Stimulated activated CD4-positive, alpha-beta T cell treated with anti-CD3 and anti-CD28 coated beads, Interleukin-2, amount 100 ng/mL, for 24 hours (primary cell): ENCODE results near the gene ELL.
"Not testable (repeated sequence)": the region's sequence is repeated elsewhere in the genome, so short reads cannot be mapped to it uniquely, and the experiment has no call there.

Experiments used
- DNase-seq, 2 donors: peaks; one replicate each; pipeline ENCODE4 v3.0.0-alpha.2; 2020

The ELL gene

GRCh38 chr19:18529782-18530181, 7.9 kb upstream of the ELL start:
- DNase-seq, result no peak

DNA sequence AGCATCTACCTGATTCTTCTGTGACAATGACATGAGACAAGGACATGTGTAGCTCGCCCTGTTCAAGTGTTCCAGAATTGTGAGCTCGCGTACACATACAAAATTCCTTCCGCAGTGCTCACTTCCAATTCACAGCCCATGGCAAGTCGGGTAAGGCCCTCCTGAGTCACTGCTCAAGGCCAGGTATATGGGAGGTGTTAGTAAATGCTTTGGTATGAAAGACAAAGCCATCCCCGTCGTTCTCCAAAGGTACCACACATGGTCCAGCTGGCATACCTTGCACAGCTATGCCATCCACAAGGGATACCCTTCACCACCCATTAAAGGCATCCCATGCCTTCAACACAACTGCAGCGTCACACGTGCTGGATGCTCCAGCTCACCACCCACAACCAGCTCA, 4.4 kb upstream of the ELL start:
- DNase-seq, result no peak

DNA sequence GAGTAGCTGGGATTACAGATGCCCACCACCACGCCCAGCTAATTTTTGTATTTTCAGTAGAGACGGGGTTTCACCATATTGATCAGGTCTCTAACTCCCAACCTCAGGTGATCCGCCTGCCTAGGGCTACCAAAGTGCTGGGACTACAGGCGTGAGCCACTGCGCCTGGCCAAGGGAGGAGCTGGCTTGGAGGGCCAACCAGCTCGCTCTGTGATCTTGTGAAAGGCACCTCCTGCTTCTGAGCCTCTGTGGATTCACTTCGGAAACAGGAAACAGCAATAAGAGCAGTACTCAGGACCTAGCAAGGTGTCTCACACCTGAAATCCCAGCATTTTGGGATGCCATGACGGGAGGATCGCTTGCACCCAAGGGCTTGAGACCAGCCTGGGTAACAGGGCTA, 2.0 kb upstream of the ELL start:
- DNase-seq, result no peak

DNA sequence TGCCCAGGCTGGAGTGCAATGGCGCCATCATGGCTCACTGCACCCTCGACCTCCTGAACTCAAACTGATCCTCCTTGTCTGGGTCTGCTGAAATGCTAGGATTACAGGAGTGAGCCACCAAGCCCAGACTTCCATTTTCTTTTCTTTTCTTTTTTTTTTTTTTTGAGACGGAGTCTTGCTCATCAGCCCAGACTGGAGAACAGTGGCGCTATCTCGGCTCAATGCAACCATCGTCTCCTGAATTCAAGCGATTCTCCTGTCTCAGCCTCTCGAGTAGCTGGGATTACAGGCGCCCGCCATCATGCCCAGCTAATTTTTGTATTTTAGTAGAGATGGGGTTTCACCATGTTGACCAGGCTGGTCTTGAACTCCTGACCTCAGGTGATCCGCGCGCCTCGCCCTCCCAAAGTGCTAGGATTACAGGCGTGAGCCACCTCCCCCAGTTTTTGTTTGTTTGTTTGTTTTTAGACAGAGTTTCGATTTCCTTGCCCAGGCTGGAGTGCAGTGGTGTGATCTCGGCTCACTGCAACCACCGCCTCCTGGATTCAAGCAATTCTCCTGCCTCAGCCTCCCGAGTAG, 1.1 kb upstream of the ELL start:
- not testable (repeated sequence) for DNase-seq

DNA sequence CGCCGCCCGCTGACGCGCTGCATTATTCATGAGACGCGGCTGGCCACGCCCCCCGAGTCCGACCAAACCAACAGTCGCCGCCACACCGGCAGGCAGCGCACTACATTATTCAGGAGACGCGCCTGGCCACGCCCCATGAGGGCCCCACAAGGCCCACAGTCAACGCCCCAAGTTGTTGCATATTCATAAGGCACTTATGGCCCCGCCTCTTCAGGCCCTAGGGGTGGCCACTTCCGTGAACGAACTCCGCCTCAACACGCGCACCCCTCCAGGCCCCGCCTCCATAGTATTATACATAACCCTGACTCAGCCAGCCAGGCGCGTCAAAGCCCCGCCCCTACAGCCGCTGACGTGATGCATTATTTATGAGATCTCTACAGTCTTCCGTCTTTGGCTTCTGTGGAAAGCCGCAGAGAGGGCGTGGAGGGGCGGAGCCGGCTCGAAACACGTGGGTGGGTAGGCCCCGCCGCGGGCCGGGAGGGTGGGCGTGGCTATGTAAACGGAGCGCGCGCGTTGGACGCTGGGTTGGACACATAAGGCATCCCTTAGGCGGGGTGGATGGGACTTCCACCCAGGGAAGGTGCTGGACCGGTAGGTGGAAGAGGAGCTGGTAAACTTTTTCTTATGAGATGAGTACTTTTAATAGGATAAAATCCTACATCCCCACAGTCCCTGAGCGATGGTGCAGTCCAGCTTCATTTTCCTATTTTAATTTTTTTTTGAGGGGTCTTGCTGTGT, 423 bp upstream of the ELL start:
- peak; percentile 100 for DNase-seq

DNA sequence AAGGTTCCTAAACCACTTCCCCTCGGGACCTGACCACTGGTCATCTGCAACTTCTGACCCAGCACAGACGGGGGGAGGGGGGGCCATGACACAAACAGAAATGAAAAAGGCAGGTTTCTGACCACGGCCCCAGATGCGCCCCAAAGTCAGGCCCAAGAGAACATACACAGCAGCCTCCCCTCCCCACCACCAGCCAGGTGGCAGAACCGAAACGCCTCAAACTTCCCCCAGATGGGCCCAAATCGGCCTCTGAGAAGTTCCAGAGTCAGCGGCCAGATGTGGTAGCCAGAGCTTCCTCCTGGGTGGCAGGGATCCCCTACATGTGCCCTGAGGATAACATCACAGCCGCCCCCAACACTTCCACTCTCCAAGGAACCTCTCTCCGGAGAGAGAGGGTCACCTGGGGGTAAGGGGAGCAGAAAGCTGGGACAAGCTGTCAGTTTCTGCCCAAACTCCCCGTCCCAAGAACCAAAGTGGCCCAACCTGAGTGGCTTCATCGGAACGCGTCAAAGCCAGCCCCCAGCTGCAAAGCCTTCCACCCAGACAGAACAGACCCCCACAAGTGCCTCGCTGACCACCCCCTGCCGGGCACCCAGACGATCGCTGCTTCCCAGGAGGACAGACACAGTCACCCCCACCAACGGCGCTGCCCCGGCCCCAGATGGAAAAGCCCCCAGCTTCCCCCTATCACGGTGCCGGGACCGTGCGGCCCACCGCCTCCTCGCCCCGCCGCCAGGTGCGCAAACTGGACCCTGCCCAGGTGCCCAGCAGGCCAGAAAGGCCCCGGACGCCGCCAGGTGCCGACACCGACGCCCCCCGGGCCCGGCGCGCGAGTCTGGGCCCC, 800 bp downstream of the ELL start:
- DNase-seq, result peak; percentile 27 to 30

DNA sequence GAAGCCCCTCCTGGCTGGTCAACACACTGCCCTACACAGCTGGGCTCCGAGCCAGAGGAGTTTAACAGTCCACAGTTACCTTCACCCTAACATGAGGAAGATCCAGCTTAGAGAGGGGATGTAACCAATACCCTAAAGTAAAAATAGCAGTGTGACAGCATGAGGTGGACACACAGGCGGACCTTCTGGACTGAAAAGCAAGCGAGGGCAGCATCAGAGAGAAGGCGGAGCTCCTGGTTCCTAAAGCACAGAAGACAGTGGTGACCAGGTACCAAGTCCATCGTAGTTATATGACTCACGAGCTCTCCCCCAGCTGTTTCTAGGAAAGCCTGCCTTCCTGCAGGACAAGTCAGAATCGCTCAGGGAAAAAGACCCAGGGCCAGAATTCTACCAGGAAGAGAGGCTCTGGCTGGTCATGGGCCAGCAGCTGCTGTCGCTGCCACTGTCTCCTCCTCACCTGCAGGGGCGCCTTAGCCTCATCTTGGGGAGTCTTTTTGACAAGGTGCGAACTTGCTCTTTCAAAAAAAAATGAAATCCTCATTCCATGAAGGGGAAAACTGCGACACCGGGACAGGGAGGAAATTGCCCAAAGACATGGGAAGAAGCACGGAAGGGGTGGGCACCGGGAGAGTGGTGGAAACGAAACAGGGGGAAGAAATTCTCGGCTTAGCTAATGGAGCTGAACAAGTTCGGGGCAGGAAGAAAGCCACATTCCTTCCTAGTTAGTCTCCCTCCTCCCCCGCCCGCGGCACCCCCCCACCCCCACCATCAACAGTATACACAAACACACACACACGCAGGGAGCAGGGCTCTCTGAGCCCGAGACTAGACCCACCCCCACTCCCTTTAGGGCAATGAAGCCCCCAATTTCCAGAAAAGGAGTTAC, 1.7 kb downstream of the ELL start:
- DNase-seq, result peak; percentile 65 to 69

- no peak for DNase-seq
Measured at GRCh38 chr19:18518639-18519038, 3.2 kb downstream of the ELL start.

DNA sequence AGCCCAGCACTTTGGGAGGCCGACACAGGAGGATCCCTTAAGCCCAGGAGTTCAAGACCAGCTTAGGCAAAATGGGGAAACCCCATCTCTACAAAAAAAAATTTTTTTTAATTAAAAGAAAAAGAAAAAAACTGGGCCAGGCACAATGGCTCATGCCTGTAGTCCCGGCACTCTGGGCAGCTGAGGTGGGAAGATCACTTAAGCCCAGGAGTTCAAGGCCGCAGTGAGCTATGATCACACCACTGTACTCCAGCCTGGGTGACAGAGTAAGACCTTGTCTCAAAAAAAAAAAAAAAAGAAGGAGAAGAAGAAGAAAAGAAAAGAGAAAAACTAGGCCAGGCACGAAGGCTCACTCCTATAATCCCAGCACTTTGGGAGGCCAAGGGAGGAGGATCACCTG, 4.3 kb downstream of the ELL start:
- no peak for DNase-seq

DNA sequence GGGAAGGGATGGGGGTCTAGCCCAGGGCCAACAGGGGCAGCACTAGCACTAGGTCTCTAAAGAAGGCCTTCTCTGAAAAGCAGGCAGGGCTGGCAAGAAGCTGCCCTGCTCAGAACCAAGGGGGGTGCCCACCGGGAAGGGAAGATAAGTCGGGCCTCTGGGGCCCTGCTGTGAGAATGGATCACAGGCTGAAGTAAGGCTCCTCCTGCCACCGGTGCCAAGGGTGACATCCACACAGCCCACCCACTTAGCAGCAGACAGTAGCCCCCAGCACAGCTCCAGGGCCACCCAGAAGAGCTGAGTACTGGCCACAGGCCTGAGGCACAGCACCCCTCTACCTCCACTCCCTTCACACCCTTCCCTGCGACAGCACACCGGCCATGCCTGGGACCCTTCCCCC, 5.9 kb downstream of the ELL start:
- DNase-seq, result no peak

DNA sequence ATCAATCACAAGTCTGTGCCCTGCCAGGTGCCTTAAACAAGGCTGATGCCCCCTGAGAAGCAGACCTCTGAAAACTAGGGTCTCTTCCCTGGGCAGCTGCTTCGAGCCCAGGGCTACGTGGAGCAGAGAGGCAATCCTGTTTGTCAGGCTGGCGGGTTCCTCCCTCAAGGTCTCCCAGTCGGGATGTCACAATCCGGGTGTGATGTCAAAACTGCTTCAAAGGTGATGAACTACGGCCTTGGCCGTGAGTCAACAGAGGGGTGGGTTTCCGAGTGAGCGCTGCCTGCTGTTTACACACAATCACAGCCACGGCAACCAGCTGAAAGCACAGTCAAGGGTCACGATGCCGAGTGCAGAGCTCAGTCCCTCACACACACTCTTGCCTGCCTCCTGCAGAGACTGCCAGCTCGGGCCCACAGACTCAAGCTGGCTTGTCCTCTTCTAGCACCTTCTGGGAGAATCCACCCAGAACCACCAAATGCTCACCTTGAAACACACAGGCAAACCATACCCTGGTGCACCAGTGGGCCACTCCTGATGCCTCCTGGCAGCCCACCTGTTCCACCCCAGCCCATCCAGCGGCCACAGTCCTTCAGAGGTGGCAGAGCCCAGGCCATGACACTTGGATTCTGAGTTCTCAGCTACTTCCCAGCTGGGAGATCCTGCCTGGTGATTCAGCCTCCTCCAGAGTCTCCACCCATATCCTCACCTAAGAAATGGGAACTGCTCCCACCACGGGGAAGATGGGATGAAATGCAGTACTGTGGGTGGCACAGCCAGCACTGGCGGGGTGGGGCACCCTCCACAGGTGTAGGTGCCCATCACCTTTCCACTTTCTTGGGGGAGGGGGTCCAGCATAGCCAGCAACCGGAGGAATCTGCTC, 6.8 kb downstream of the ELL start:
- DNase-seq, result no peak

- DNase-seq, result no peak
Measured at GRCh38 chr19:18513868-18514267, 8.0 kb downstream of the ELL start.

DNA sequence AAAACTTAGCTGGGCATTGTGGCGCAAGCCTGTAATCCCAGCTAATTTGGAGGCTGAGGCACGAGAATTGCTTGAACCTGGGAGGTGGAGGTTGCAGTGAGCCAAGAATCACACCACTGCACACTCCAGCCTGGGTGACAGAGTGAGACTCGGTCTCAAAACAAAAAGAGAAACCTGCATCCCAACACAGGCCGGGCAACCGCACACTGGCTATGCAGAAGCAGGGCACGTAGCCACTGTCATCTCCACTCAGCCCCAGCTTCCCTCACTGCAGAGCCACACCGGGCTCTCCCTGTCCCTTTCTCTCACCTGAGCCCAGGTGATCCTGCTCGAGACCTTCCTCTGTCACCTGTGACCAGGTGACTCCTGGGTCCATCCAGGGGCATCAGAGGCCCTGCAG, 11.7 kb downstream of the ELL start:
- DNase-seq, result no peak

DNA sequence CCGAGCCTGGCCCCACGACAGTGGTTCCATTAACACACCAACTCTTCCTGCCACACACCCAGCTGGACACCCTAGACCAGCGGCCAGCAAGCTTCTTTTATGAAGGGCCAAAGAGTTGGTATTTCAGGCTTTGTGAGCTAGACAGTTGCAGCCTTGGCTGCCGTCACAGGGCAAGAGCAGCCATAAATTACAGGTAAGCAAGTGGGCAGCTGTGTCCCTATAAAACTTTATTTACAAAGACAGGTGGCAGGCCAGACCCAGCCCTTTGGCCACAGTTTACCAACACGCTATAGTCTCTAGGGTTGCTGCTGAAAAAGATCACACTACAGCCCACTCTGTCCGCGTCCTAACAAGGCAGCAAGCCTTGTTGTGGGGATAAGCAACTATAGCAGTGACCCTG, 13.3 kb downstream of the ELL start:
- DNase-seq, result no peak

GRCh38 chr19:18507727-18508440, 14.0 kb downstream of the ELL start:
- no peak for DNase-seq

DNA sequence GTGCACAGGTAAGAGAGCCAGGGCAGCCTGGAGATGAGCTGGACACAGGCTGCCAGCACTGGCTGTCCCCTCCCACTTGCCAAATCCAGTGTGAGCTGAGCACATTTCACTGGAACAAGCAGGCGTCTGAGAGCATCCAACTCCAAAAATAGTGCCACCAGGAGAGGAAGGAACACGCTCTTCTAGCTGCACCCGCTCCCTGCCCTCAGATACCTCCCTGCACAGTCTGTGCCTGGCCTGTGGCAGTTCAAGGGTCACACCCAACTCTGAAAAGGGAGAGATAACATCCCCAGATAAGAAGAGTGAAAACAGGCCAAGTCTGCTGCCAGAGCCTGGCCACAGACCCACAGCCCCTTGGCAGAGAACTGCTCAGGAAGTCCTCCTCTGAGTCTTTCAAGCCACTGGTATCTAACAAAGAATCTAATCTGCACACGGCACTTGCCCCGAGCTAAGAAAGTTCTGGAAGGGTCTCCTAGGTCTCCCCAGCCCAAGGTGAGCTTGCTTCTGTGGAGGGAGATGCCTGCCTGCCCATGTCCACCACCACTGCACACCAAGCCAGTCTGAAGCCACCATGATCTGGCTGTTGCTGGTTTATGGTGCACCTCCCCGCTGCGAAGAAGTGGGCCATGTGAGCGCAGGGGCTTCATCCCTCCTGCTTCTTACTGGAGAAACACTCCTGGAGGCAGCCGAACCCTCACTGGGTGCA, 14.7 kb downstream of the ELL start:
- no peak for DNase-seq

- DNase-seq, result no peak
Measured at GRCh38 chr19:18506101-18506930, 15.6 kb downstream of the ELL start.

- peak in 1 of 2 donors; percentile 31 for DNase-seq
Measured at GRCh38 chr19:18504886-18505610, 16.8 kb downstream of the ELL start.
